ENCODE data around the gene SPATA33.
"Not testable (repeated sequence)": the region's sequence is repeated elsewhere in the genome, so short reads cannot be mapped to it uniquely, and the experiment has no call there.

Gene SPATA33

GRCh38 chr16:89669755-89670154 is 12.1 kb downstream of the SPATA33 start:
- Histone ChIP-seq H3K27ac (no peak overlapping the region), H3K4me3 (no peak overlapping the region)
- DNase-seq (ENCODE audit: low spot score): no peak
- no peak for TF ChIP-seq CTCF (IDR thresholded peaks at IDR 0.05)

- no peak for DNase-seq (ENCODE audit: low spot score)
- H3K27ac ChIP-seq: no peak overlapping the region
- no peak overlapping the region for H3K4me3 ChIP-seq
- no peak for TF ChIP-seq CTCF (IDR thresholded peaks at IDR 0.05)
Observed at GRCh38 chr16:89670496-89671431, 13.1 kb downstream of the SPATA33 start.

- H3K4me3 ChIP-seq; DNase-seq (ENCODE audit: low spot score); H3K27ac ChIP-seq: not testable (repeated sequence)
Observed at GRCh38 chr16:89671565-89671964, 13.9 kb downstream of the SPATA33 start.

GRCh38 chr16:89672177-89672941 is 14.7 kb downstream of the SPATA33 start:
- H3K27ac ChIP-seq: peak overlapping the region in 1 of 2 donors; percentile 28

GRCh38 chr16:89678258-89678657 is 20.6 kb downstream of the SPATA33 start:
- Histone ChIP-seq H3K4me3 (no peak overlapping the region), H3K27ac (no peak overlapping the region)
- no peak for DNase-seq (ENCODE audit: low spot score)
- no peak for TF ChIP-seq CTCF (IDR thresholded peaks at IDR 0.05)

More at GRCh38 chr16:89672177-89672941, 14.7 kb downstream of the SPATA33 start:
- no peak overlapping the region for H3K4me3 ChIP-seq
- DNase-seq (ENCODE audit: low spot score): no peak
- no peak for TF ChIP-seq CTCF (IDR thresholded peaks at IDR 0.05)

GRCh38 chr16:89685916-89686315 is 28.3 kb downstream of the SPATA33 start:
- H3K4me3 ChIP-seq: peak overlapping the region; percentile 91
- H3K27ac ChIP-seq: no peak overlapping the region
- DNase-seq (ENCODE audit: low spot score): no peak
- TF ChIP-seq CTCF (IDR thresholded peaks at IDR 0.05): no peak

- no peak for TF ChIP-seq CTCF (IDR thresholded peaks at IDR 0.05)
- DNase-seq (ENCODE audit: low spot score): peak; percentile 91
- peak within 1 kb of the TSS; percentile 58 to 92 for H3K27ac ChIP-seq
- peak within 1 kb of the TSS; percentile 91 for H3K4me3 ChIP-seq
Observed at GRCh38 chr16:89686520-89687091, 29.0 kb downstream of the SPATA33 start, which contains the start of gene CDK10. Gene CDK10, plus strand, starts transcription at chr16:89686689. Its CDS starts 22 bp downstream, at chr16:89686711.
